H1 (cell line): Measurements from ENCODE around the gene MYLIP. TPM values are rescaled to one million over a fixed set of nuclear protein-coding genes. Genes with fewer than 3 reads are reported as not detected.

Experiments
- ATF3 ChIP-seq: IDR thresholded peaks from 2 replicates; pipeline ENCODE4 v1.6.1; 2011; ENCODE audit warnings: low read depth, mild to moderate bottlenecking, low read length; ENCODE audit not compliant: insufficient read depth
- KDM5A ChIP-seq: fragments of 200-600 bp; IDR thresholded peaks from 2 replicates; pipeline ENCODE4 v1.7.1; 2012; ENCODE audit warnings: mild to moderate bottlenecking, low read length, inconsistent platforms, mixed read lengths
- SP4 ChIP-seq: IDR thresholded peaks from 2 replicates; pipeline ENCODE4 v1.6.1; 2012; ENCODE audit warnings: low read length, inconsistent platforms
- polyA plus RNA-seq, 7 experiments: library from polyadenylated mRNA; depleted of rRNA in 3 of 7; stranded (reverse) in 5 of 7; unstranded in 2 of 7; fragments of >200 nt in 5 of 7; fragments of 200-250 nt in 2 of 7; gene quantifications; 1 replicate in 5 of 7; 2 replicates in 1 of 7; 4 replicates in 1 of 7; pipeline versions ENCODE4 v1.2.1 to v1.2.3, GENCODE V29; 2011 to 2013; ENCODE audit warnings: missing spikeins in 2 of 7, mixed read lengths in 2 of 7
- total RNA-seq: library from RNA; stranded (reverse); fragmentation: NEBNext Ultra II Directional; extraction: Animal tissue kit (Norgen Biotek cat#: 25700); gene quantifications from 2 replicates; pipeline ENCODE4 v1.2.1, GENCODE V29; 2021
- TF ChIP-seq, protein P1 (sequence below): fragments of 300-600 bp; sonication (generic); IDR thresholded peaks from 2 replicates; pipeline ENCODE4 v1.7.1; 2012; ENCODE audit warnings: low read length, moderate library complexity, mild to moderate bottlenecking, inconsistent platforms; ENCODE audit not compliant: insufficient replicate concordance

The MYLIP gene
- total and polyA plus RNA-seq, 2 of the 8 experiments (the other 6 are each of a cell fraction or from before 2014, with no cell fraction given) = 21.1 to 26.9 TPM

DNA sequence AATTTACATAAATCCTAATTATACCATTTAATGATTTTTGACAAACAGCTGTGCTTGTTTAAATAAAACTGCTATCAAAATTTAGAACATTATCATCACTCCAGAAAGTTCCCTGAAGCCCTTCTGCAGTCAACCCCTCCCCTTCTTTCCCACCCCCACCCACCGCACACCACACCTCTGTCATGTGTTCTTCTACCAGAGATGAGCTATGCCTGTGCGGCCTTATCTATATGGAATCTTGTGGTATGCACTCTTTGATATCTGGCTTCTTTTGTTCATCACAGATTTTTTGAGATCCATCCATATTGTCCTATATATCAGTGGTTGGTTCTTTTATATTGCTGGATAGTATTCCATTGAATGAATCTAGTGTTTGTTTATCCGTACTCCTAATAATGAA lies 7.2 kb downstream of the MYLIP start (continued):
- TF ChIP-seq ATF3 (no peak), SP4 (no peak), KDM5A (no peak)
- TF ChIP-seq, protein P1, sequence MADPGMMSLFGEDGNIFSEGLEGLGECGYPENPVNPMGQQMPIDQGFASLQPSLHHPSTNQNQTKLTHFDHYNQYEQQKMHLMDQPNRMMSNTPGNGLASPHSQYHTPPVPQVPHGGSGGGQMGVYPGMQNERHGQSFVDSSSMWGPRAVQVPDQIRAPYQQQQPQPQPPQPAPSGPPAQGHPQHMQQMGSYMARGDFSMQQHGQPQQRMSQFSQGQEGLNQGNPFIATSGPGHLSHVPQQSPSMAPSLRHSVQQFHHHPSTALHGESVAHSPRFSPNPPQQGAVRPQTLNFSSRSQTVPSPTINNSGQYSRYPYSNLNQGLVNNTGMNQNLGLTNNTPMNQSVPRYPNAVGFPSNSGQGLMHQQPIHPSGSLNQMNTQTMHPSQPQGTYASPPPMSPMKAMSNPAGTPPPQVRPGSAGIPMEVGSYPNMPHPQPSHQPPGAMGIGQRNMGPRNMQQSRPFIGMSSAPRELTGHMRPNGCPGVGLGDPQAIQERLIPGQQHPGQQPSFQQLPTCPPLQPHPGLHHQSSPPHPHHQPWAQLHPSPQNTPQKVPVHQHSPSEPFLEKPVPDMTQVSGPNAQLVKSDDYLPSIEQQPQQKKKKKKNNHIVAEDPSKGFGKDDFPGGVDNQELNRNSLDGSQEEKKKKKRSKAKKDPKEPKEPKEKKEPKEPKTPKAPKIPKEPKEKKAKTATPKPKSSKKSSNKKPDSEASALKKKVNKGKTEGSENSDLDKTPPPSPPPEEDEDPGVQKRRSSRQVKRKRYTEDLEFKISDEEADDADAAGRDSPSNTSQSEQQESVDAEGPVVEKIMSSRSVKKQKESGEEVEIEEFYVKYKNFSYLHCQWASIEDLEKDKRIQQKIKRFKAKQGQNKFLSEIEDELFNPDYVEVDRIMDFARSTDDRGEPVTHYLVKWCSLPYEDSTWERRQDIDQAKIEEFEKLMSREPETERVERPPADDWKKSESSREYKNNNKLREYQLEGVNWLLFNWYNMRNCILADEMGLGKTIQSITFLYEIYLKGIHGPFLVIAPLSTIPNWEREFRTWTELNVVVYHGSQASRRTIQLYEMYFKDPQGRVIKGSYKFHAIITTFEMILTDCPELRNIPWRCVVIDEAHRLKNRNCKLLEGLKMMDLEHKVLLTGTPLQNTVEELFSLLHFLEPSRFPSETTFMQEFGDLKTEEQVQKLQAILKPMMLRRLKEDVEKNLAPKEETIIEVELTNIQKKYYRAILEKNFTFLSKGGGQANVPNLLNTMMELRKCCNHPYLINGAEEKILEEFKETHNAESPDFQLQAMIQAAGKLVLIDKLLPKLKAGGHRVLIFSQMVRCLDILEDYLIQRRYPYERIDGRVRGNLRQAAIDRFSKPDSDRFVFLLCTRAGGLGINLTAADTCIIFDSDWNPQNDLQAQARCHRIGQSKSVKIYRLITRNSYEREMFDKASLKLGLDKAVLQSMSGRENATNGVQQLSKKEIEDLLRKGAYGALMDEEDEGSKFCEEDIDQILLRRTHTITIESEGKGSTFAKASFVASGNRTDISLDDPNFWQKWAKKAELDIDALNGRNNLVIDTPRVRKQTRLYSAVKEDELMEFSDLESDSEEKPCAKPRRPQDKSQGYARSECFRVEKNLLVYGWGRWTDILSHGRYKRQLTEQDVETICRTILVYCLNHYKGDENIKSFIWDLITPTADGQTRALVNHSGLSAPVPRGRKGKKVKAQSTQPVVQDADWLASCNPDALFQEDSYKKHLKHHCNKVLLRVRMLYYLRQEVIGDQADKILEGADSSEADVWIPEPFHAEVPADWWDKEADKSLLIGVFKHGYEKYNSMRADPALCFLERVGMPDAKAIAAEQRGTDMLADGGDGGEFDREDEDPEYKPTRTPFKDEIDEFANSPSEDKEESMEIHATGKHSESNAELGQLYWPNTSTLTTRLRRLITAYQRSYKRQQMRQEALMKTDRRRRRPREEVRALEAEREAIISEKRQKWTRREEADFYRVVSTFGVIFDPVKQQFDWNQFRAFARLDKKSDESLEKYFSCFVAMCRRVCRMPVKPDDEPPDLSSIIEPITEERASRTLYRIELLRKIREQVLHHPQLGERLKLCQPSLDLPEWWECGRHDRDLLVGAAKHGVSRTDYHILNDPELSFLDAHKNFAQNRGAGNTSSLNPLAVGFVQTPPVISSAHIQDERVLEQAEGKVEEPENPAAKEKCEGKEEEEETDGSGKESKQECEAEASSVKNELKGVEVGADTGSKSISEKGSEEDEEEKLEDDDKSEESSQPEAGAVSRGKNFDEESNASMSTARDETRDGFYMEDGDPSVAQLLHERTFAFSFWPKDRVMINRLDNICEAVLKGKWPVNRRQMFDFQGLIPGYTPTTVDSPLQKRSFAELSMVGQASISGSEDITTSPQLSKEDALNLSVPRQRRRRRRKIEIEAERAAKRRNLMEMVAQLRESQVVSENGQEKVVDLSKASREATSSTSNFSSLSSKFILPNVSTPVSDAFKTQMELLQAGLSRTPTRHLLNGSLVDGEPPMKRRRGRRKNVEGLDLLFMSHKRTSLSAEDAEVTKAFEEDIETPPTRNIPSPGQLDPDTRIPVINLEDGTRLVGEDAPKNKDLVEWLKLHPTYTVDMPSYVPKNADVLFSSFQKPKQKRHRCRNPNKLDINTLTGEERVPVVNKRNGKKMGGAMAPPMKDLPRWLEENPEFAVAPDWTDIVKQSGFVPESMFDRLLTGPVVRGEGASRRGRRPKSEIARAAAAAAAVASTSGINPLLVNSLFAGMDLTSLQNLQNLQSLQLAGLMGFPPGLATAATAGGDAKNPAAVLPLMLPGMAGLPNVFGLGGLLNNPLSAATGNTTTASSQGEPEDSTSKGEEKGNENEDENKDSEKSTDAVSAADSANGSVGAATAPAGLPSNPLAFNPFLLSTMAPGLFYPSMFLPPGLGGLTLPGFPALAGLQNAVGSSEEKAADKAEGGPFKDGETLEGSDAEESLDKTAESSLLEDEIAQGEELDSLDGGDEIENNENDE = no peak
- TF ChIP-seq, all 59 proteins: peak for 0
